ENCODE measurements around the gene RAMP2. TPM values are rescaled to one million over a fixed set of nuclear protein-coding genes. Genes with fewer than 3 reads are reported as not detected.

RAMP2 gene
- total RNA-seq, 4 donors from 2014 or later = 18.6 to 55.3 (median 25.7) TPM

- Histone ChIP-seq H3K36me3 (no peaks in the 10 kb centered on the region), H3K4me1 (peaks cover 8 to 16% of the 10 kb centered on the region in 2 donors), H3K27me3 (no peaks in the 10 kb centered on the region), H3K9me3 (no peaks in the 10 kb centered on the region), H3K4me3 (replicated peaks in 1 of 3) (peak within 1 kb of the TSS; percentile 51 to 90 (median 70)), H3K27ac (peak within 1 kb of the TSS in 2 of 3 donors; percentile 45 to 55)
- 22 to 27% methylated on average over 49 to 62 of the region's 66 CpGs for WGBS, 2 donors
- intact Hi-C loops (cut with DNase I) = no loop called here
- DNase-seq = peak; percentile 77 to 84
- TF ChIP-seq CTCF (IDR thresholded peaks at IDR 0.05) = no peak
- peak in 1 of 2 donors; percentile 35 for TF ChIP-seq POLR2A (IDR thresholded peaks at IDR 0.05)
Measured at GRCh38 chr17:42798383-42799380, 37.7 kb downstream of the RAMP2 start, which contains the start of the genes CNTD1 and COA3. TSS of gene CNTD1 (plus strand) at chr17:42798861. CDS start at chr17:42799068, 207 bp downstream. TSS of gene COA3 (minus strand) at chr17:42798704. CDS start at chr17:42798681, 23 bp downstream.

GRCh38 chr17:42803074-42803883 is 42.3 kb downstream of the RAMP2 start:
- H3K4me1 ChIP-seq = peaks cover 0 to 6% of the 10 kb centered on the region in 2 donors
- 33 to 37% methylated on average over 2 of the region's 2 CpGs for WGBS, 2 donors
- intact Hi-C loops (cut with DNase I) = no loop called here

GRCh38 chr17:42804918-42805367 is 43.9 kb downstream of the RAMP2 start:
- no peaks in the 10 kb centered on the region for H3K4me1 ChIP-seq
- no peaks in the 10 kb centered on the region for H3K27me3 ChIP-seq
- intact Hi-C loops (cut with DNase I) = no loop called here
- DNase-seq = no peak
- TF ChIP-seq POLR2A (IDR thresholded peaks at IDR 0.05) (no peak), CTCF (IDR thresholded peaks at IDR 0.05) (no peak)
- H3K4me3 ChIP-seq (replicated peaks in 1 of 3) = no peak overlapping the region
- H3K27ac ChIP-seq = no peak overlapping the region
- 94 to 97% methylated on average over 1 of the region's 1 CpG for WGBS, 2 donors
- H3K36me3 ChIP-seq = peaks cover 0 to 3% of the 10 kb centered on the region in 2 donors
- no peaks in the 10 kb centered on the region for H3K9me3 ChIP-seq

More at GRCh38 chr17:42803074-42803883, 42.3 kb downstream of the RAMP2 start:
- TF ChIP-seq CTCF (IDR thresholded peaks at IDR 0.05) (no peak), POLR2A (IDR thresholded peaks at IDR 0.05) (no peak)
- H3K4me3 ChIP-seq (replicated peaks in 1 of 3) = no peak overlapping the region
- no peak for DNase-seq
- H3K27me3 ChIP-seq = no peaks in the 10 kb centered on the region
- H3K36me3 ChIP-seq = no peaks in the 10 kb centered on the region
- no peaks in the 10 kb centered on the region for H3K9me3 ChIP-seq
- no peak overlapping the region for H3K27ac ChIP-seq

- no peak overlapping the region for H3K4me3 ChIP-seq (replicated peaks in 1 of 3)
- no peak for TF ChIP-seq POLR2A (IDR thresholded peaks at IDR 0.05)
- no peak for DNase-seq
- no peaks in the 10 kb centered on the region for H3K27me3 ChIP-seq
- H3K9me3 ChIP-seq = no peaks in the 10 kb centered on the region
- H3K36me3 ChIP-seq = peaks cover 11 to 14% of the 10 kb centered on the region in 2 donors
- no peak overlapping the region for H3K27ac ChIP-seq
- WGBS, 2 donors = 92 to 93% methylated on average over 1 of the region's 1 CpG
- no peaks in the 10 kb centered on the region for H3K4me1 ChIP-seq
- intact Hi-C loops (cut with DNase I) = no loop called here
Measured at GRCh38 chr17:42806249-42806648, 45.2 kb downstream of the RAMP2 start.

- peaks cover 23 to 31% of the 10 kb centered on the region in 2 donors for H3K36me3 ChIP-seq
- WGBS, 2 donors = 46 to 81% methylated on average over 3 of the region's 3 CpGs
- no peak overlapping the region for H3K27ac ChIP-seq
- TF ChIP-seq CTCF (IDR thresholded peaks at IDR 0.05) (no peak), POLR2A (IDR thresholded peaks at IDR 0.05) (no peak)
- intact Hi-C loops (cut with DNase I) = no loop called here
- no peaks in the 10 kb centered on the region for H3K27me3 ChIP-seq
- DNase-seq = no peak
- no peak overlapping the region for H3K4me3 ChIP-seq (replicated peaks in 1 of 3)
- H3K9me3 ChIP-seq = no peaks in the 10 kb centered on the region
- no peaks in the 10 kb centered on the region for H3K4me1 ChIP-seq
Measured at GRCh38 chr17:42809250-42809649, 48.2 kb downstream of the RAMP2 start.

Measured in thyroid gland (tissue), 4 donors.